ENCODE data around the gene SLC9A8. TPM values are rescaled to one million over a fixed set of nuclear protein-coding genes. Genes with fewer than 3 reads are reported as not detected.

Gene SLC9A8
- total and polyA plus RNA-seq, 2 of the 4 experiments (the other 2 are of a cell fraction) = 4.1 to 5.0 TPM

GRCh38 chr20:49811825-49812506 is 662 bp upstream of the SLC9A8 start:
- H3K4me3 ChIP-seq (ENCODE audit: insufficient read depth, low read depth, low read length) = peak overlapping the region; percentile 86
- H3K36me3 ChIP-seq (ENCODE audit: control insufficient read depth, insufficient read depth, low read length) = peaks cover 2% of the 10 kb centered on the region; the same call in 1 of the 2 replicates
- H4K20me1 ChIP-seq (ENCODE audit: insufficient read depth, low read length) = no peaks in the 10 kb centered on the region
- in situ Hi-C loops (cut with MboI; ENCODE audit: low sequenced_read_pairs) (no loop called here), intact Hi-C loops (cut with micrococcal nuclease) (loop anchor here (2.0 to 5.0 kb wide), 2 partner anchors 39 to 100 kb away; partner anchors contain the start of gene B4GALT5), dilution Hi-C loops (cut with HindIII; ENCODE audit: low sequenced_read_pairs, unreplicated experiment) (no loop called here)
- H3K18ac ChIP-seq (ENCODE audit: low read depth, low read length) = peak overlapping the region; percentile 12
- H3K23ac ChIP-seq (ENCODE audit: low read depth, low read length) = peak overlapping the region; percentile 85
- peak overlapping the region; percentile 77 for H3K27ac ChIP-seq (ENCODE audit: insufficient read depth, low read length)
- ChIA-PET POLR2A (ENCODE audit: unreplicated experiment) (interaction anchor here (0.9 kb wide), 1 partner anchor 36 kb away, joined by 3 read pairs; no protein-coding TSS in a partner anchor), CTCF (no interaction called here)
- H2AK5ac ChIP-seq (ENCODE audit: low read depth, low read length) = peak overlapping the region; percentile 97
- DNase-seq (peak; percentile 63), ATAC-seq (ENCODE audit: low read depth) (peak; percentile 34)
- peaks cover 15% of the 10 kb centered on the region for H3K9me1 ChIP-seq (ENCODE audit: insufficient read depth, low read length)
- peak overlapping the region; percentile 64; the same call in 1 of the 2 replicates for H2BK20ac ChIP-seq (ENCODE audit: low read depth, low read length)
- peak overlapping the region; percentile 89 for H3K14ac ChIP-seq (replicated peaks; ENCODE audit: low read depth, low read length)
- H2BK120ac ChIP-seq (ENCODE audit: low read depth, low read length) = peak overlapping the region; percentile 64
- peak overlapping the region; percentile 66 for H3K56ac ChIP-seq (ENCODE audit: extremely low read depth, insufficient read depth, low read length)
- H3K4me2 ChIP-seq (ENCODE audit: low read depth, low read length) = peak overlapping the region; percentile 82
- H2AK9ac ChIP-seq (replicated peaks; ENCODE audit: low read depth, low read length, poor library complexity) = peak overlapping the region; percentile 99
- H2BK5ac ChIP-seq (ENCODE audit: low read depth, low read length, poor library complexity, severe bottlenecking) = peak overlapping the region; percentile 72
- TF ChIP-seq CHD1 (IDR thresholded peaks at IDR 0.05; ENCODE audit: low read depth, low read length) = no peak
- no peak for TF ChIP-seq CTCF (conservative IDR thresholded peaks at IDR 0.05; ENCODE audit: low read depth, low read length)
- TF ChIP-seq POLR2A (IDR thresholded peaks at IDR 0.05; ENCODE audit: low read depth, low read length) = no peak
- TF ChIP-seq NFE2L2 (IDR thresholded peaks at IDR 0.05; ENCODE audit: low read depth, low read length) = no peak
- TF ChIP-seq BHLHE40 (IDR thresholded peaks at IDR 0.05; ENCODE audit: low read depth, low read length) = no peak
- no peak for TF ChIP-seq SMC3 (IDR thresholded peaks at IDR 0.05; ENCODE audit: low read depth, low read length)
- 14% methylated on average over 3 of the region's 11 CpGs; no CpG with 5 or more reads in 1 of the 2 experiments for WGBS, 2 experiments (ENCODE audit: extremely low coverage in 2 of 2, insufficient read length in 1 of 2)
- peak overlapping the region; percentile 83 for H4K91ac ChIP-seq (ENCODE audit: insufficient read depth, low read depth, low read length)
- peaks cover 20 to 29% of the 10 kb centered on the region in 2 experiments for H3K79me1 ChIP-seq (ENCODE audit: low read depth in 1 of 2, low read length in 2 of 2)
- H3K4ac ChIP-seq (ENCODE audit: low read depth, low read length) = peak overlapping the region; percentile 93
- H2AFZ ChIP-seq (replicated peaks; ENCODE audit: low read length, poor library complexity) = peak overlapping the region; percentile 98
- peak overlapping the region; percentile 77; the same call in 2 of the 3 replicates for H2BK15ac ChIP-seq (ENCODE audit: low read depth, low read length)
- BruUV-seq (replicated peaks) = no TSS peak
- H3K9me3 ChIP-seq (ENCODE audit: control insufficient read depth, insufficient read depth, low read length) = no peaks in the 10 kb centered on the region
- H3K4me1 ChIP-seq (ENCODE audit: control insufficient read depth, insufficient read depth, low read length) = peaks cover 7% of the 10 kb centered on the region
- no peaks in the 10 kb centered on the region for H3K27me3 ChIP-seq (ENCODE audit: control insufficient read depth, insufficient read depth, low read length)
- peak overlapping the region; percentile 97 to 98 for H4K8ac ChIP-seq (ENCODE audit: low read depth in 2 of 2, low read length in 2 of 2)
- peak overlapping the region; percentile 86 for H3K9ac ChIP-seq (ENCODE audit: low read depth, low read length)
- peak overlapping the region; percentile 65 for H4K5ac ChIP-seq (ENCODE audit: low read depth, low read length)
